SK-N-MC (cell line): Measurements from ENCODE around the gene SLC25A11.

Source experiments
- EZH2 ChIP-seq: fragments of 200-600 bp; sonication (generic); IDR thresholded peaks from one replicate; pipeline ENCODE4 v1.6.1; 2017; ENCODE audit warnings: antibody characterized with exemption
- FOXP2 ChIP-seq: optimal IDR thresholded peaks from 2 replicates; pipeline ENCODE3; 2011; ENCODE audit warnings: mild to moderate bottlenecking, moderate library complexity; ENCODE audit not compliant: insufficient read depth; ENCODE audit errors: extremely low read length, control extremely low read depth
- POLR2AphosphoS5 ChIP-seq: IDR thresholded peaks from 2 replicates; pipeline ENCODE4 v1.6.1; 2012; ENCODE audit warnings: mild to moderate bottlenecking, low read depth, low read length, borderline replicate concordance

DNA sequence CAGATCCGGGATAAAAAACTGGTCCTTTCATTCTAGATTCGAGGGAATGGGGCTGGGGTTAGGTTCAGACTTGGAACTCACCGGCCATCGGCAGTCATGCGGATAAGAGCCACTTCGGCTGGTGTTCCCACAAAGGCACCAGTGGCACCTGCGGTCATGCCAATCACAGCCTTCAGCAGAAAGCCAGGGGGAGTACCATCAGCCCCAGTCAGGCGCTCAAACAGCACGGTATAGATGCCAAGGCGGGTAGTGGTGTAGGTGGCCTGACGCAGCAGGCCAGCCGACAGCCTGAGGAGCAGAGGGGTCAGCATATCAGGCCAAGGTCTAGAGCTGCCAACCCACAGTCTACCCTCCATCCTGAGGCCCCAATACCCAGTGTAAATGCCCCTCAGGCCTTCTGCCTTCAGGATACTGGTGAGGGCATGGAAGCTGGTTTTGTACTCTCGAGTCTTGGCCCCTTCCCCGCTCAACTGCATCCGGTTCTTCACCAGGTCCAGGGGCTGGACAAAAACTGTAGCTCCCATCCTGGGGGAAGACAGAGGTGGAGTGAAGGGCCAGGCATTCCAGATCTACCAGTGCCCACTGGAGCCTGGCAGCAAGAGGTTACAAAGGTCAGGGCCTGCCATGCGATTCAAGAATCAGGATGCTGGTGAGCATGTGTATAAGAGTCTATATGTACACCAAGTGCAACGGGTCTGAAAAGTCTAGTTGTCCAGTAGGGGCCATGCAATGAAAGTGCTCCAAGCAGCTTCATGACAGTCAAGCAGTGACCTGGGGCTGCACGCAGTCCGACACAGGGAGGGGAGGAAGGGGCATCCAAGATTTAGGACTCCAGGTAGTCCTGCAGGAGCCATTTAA is 929 bp downstream of the SLC25A11 start:
- TF ChIP-seq POLR2AphosphoS5, result no peak
- no peak for TF ChIP-seq EZH2
- TF ChIP-seq FOXP2, result no peak
